H1 (cell line): ENCODE data around the gene RRAD. TPM values are rescaled to one million over a fixed set of nuclear protein-coding genes. Genes with fewer than 3 reads are reported as not detected.

Experiments
- CTCF ChIA-PET: fragments of 300-600 bp; sonication (Branson Sonifier 250); formaldehyde crosslinking; loops from one replicate; lab custom pipeline; 2021; ENCODE audit not compliant: partially characterized antibody; lab: Charles Lee
- POLR2A ChIA-PET: fragments of 300-600 bp; sonication (Branson Sonifier 250); formaldehyde crosslinking; loops from one replicate; lab custom pipeline; 2021; ENCODE audit warnings: inconsistent platforms; ENCODE audit not compliant: partially characterized antibody; lab: Charles Lee
- DNase-seq, 2 experiments: peaks; one replicate each; pipeline versions ENCODE4 v3.0.0 to v3.0.0-alpha.2; 2010 to 2022; ENCODE audit warnings: low spot score in 2 of 2, low read depth in 1 of 2, mixed read lengths in 1 of 2
- FAIRE-seq: peaks from 2 replicates; lab custom pipeline; 2011; peaks lifted over from hg19 to GRCh38; lab: Jason Lieb, UNC
- H2AFZ ChIP-seq: 2 replicates; pipeline ENCODE4 v1.8.1; 2012; ENCODE audit warnings: low read length, inconsistent platforms
- H2AK5ac ChIP-seq: 2 replicates; pipeline ENCODE4 v1.6.1; 2013; ENCODE audit warnings: low read depth, low read length
- H2BK120ac ChIP-seq: replicated peaks from 2 replicates; pipeline ENCODE3; 2013; ENCODE audit warnings: low read depth, low read length, inconsistent platforms
- H2BK12ac ChIP-seq: 2 replicates; pipeline ENCODE4 v1.6.1; 2013; ENCODE audit warnings: low read depth, low read length
- H2BK15ac ChIP-seq: 2 replicates; pipeline ENCODE4 v1.6.1; 2013; ENCODE audit warnings: low read length
- H2BK20ac ChIP-seq: 2 replicates; pipeline ENCODE4 v1.6.1; 2013; ENCODE audit warnings: low read length
- H2BK5ac ChIP-seq: 2 replicates; pipeline ENCODE4 v1.6.1; 2013; ENCODE audit warnings: low read depth, low read length
- H3K14ac ChIP-seq: 2 replicates; pipeline ENCODE4 v1.6.1; 2013; ENCODE audit warnings: inconsistent platforms; ENCODE audit not compliant: insufficient read length
- H3K18ac ChIP-seq: 2 replicates; pipeline ENCODE4 v1.6.1; 2013; ENCODE audit warnings: low read length; ENCODE audit errors: extremely low read depth
- H3K23ac ChIP-seq: 2 replicates; pipeline ENCODE4 v1.6.1; 2013; ENCODE audit warnings: inconsistent platforms; ENCODE audit not compliant: insufficient read length
- H3K23me2 ChIP-seq: 2 replicates; pipeline ENCODE4 v1.6.1; 2013; ENCODE audit warnings: low read depth, low read length
- H3K27ac ChIP-seq: 2 replicates; pipeline ENCODE4 v1.6.1; 2011; ENCODE audit warnings: low read depth, low read length, inconsistent platforms
- H3K27me3 ChIP-seq, 4 experiments: replicated peaks in 1 of 4; 1 replicate in 1 of 4; 2 replicates in 3 of 4; pipeline versions ENCODE4 v1.6.1 to v1.8.1; 2011 to 2013; ENCODE audit warnings: low read length in 3 of 4, mild to moderate bottlenecking in 3 of 4, inconsistent platforms in 2 of 4, mixed read lengths in 2 of 4, moderate library complexity in 1 of 4; ENCODE audit not compliant: control insufficient read depth in 3 of 4, insufficient read depth in 3 of 4; ENCODE audit errors: extremely low read depth in 1 of 4
- H3K36me3 ChIP-seq, 4 experiments: 2 replicates each; pipeline versions ENCODE4 v1.6.1 to v1.8.1; 2011 to 2013; ENCODE audit warnings: mild to moderate bottlenecking in 4 of 4, low read length in 3 of 4, moderate library complexity in 2 of 4, control low read depth in 1 of 4, inconsistent platforms in 1 of 4; ENCODE audit not compliant: insufficient read depth in 4 of 4, control insufficient read depth in 2 of 4
- H3K4ac ChIP-seq: replicated peaks from 2 replicates; pipeline ENCODE3; 2013; ENCODE audit warnings: low read length, low read depth, mixed read lengths, inconsistent platforms; ENCODE audit not compliant: insufficient read length
- H3K4me1 ChIP-seq, 4 experiments: replicated peaks in 1 of 4; 1 replicate in 1 of 4; 2 replicates in 3 of 4; pipeline versions ENCODE4 v1.6.1 to v1.8.1; 2011 to 2013; ENCODE audit warnings: low read length in 3 of 4, inconsistent platforms in 2 of 4, mixed read lengths in 1 of 4; ENCODE audit not compliant: insufficient read depth in 4 of 4, control insufficient read depth in 3 of 4
- H3K4me2 ChIP-seq, 2 experiments: 2 replicates each; pipeline versions ENCODE4 v1.6.1 to v1.8.1; 2011 to 2013; ENCODE audit warnings: low read depth in 2 of 2, low read length in 2 of 2, control low read depth in 1 of 2, inconsistent platforms in 1 of 2, mild to moderate bottlenecking in 1 of 2; ENCODE audit not compliant: insufficient read depth in 1 of 2
- H3K4me3 ChIP-seq, 4 experiments: fragments of 200-600, 300-600 bp in 1 of 4; sonication (generic), shearing (Covaris generic), sonication (Bioruptor Twin) in 1 of 4; 2 replicates each; pipeline versions ENCODE4 v1.5.1 to v1.8.1; 2011 to 2016; ENCODE audit warnings: low read length in 4 of 4, low read depth in 3 of 4, control low read depth in 2 of 4, inconsistent platforms in 2 of 4, mild to moderate bottlenecking in 2 of 4, mixed read lengths in 1 of 4, moderate library complexity in 1 of 4; ENCODE audit not compliant: insufficient read depth in 2 of 4; ENCODE audit errors: extremely low read depth in 1 of 4
- H3K56ac ChIP-seq: replicated peaks from 2 replicates; pipeline ENCODE3; 2013; ENCODE audit warnings: low read depth, mild to moderate bottlenecking, mixed read lengths, low read length, inconsistent platforms; ENCODE audit not compliant: insufficient read length
- H3K79me1 ChIP-seq: 2 replicates; pipeline ENCODE4 v1.6.1; 2013; ENCODE audit warnings: low read depth, low read length, control low read depth
- H3K79me2 ChIP-seq, 2 experiments: 2 replicates each; pipeline versions ENCODE4 v1.6.1 to v1.8.1; 2012 to 2013; ENCODE audit warnings: low read length in 2 of 2, mild to moderate bottlenecking in 2 of 2, inconsistent platforms in 1 of 2; ENCODE audit not compliant: insufficient read depth in 2 of 2, control insufficient read depth in 1 of 2
- H3K9ac ChIP-seq, 4 experiments: replicated peaks in 1 of 4; 1 replicate in 1 of 4; 2 replicates in 3 of 4; pipeline versions ENCODE4 v1.6.1 to v1.8.1; 2011 to 2013; ENCODE audit warnings: low read depth in 3 of 4, low read length in 3 of 4, control low read depth in 2 of 4, mild to moderate bottlenecking in 2 of 4, moderate library complexity in 2 of 4, inconsistent platforms in 1 of 4; ENCODE audit errors: extremely low read depth in 1 of 4
- H3K9me3 ChIP-seq, 2 experiments: 2 replicates each; pipeline versions ENCODE4 v1.6.1 to v1.8.1; 2012 to 2013; ENCODE audit warnings: mild to moderate bottlenecking in 2 of 2, moderate library complexity in 2 of 2, control low read depth in 1 of 2, inconsistent platforms in 1 of 2, low read depth in 1 of 2, low read length in 1 of 2, mixed read lengths in 1 of 2; ENCODE audit not compliant: insufficient read depth in 2 of 2
- H4K20me1 ChIP-seq, 2 experiments: replicated peaks in 1 of 2; 2 replicates each; pipeline versions ENCODE3 to v1.8.1; 2011 to 2013; ENCODE audit warnings: inconsistent platforms in 2 of 2, low read length in 2 of 2, mild to moderate bottlenecking in 1 of 2; ENCODE audit not compliant: insufficient read depth in 2 of 2, control insufficient read depth in 1 of 2
- H4K5ac ChIP-seq: 2 replicates; pipeline ENCODE4 v1.6.1; 2013; ENCODE audit warnings: low read length, low read depth, mixed read lengths, inconsistent platforms; ENCODE audit not compliant: insufficient read length
- H4K8ac ChIP-seq: 2 replicates; pipeline ENCODE4 v1.8.0; 2013; ENCODE audit warnings: mild to moderate bottlenecking, moderate library complexity, low read length, inconsistent platforms; ENCODE audit not compliant: insufficient read depth; ENCODE audit errors: extremely low read depth
- H4K91ac ChIP-seq: replicated peaks from 2 replicates; pipeline ENCODE3; 2013; ENCODE audit warnings: low read length, mixed read lengths, inconsistent platforms; ENCODE audit not compliant: insufficient read length
- JUND ChIP-seq: IDR thresholded peaks from 2 replicates; pipeline ENCODE4 v1.6.1; 2011; ENCODE audit warnings: mild to moderate bottlenecking, improper control_type of control experiment, low read length
- WGBS, 2 experiments: shearing (Covaris generic) in 1 of 2; methylation state at CpG; one replicate each; pipeline versions ENCODE4 v1.1.6 to v1.1.7; 2013 to 2015; ENCODE audit warnings: low lambda C conversion rate in 2 of 2, mixed read lengths in 2 of 2, inconsistent platforms in 1 of 2, low coverage in 1 of 2, missing lambda C conversion rate in 1 of 2; ENCODE audit not compliant: insufficient replicate concordance in 2 of 2, insufficient coverage in 1 of 2, insufficient read length in 1 of 2; ENCODE audit errors: extremely low coverage in 1 of 2, missing lambda C conversion rate in 1 of 2; 5-methylcytosine and 5-hydroxymethylcytosine counted together
- polyA plus RNA-seq, 7 experiments: library from polyadenylated mRNA; depleted of rRNA in 3 of 7; stranded (reverse) in 5 of 7; unstranded in 2 of 7; fragments of >200 nt in 5 of 7; fragments of 200-250 nt in 2 of 7; gene quantifications; 1 replicate in 5 of 7; 2 replicates in 1 of 7; 4 replicates in 1 of 7; pipeline versions ENCODE4 v1.2.1 to v1.2.3, GENCODE V29; 2011 to 2013; ENCODE audit warnings: missing spikeins in 2 of 7, mixed read lengths in 2 of 7
- total RNA-seq: library from RNA; stranded (reverse); fragmentation: NEBNext Ultra II Directional; extraction: Animal tissue kit (Norgen Biotek cat#: 25700); gene quantifications from 2 replicates; pipeline ENCODE4 v1.2.1, GENCODE V29; 2021
- TF ChIP-seq, protein P1 (sequence below): IDR thresholded peaks from 2 replicates; pipeline ENCODE4 v1.6.1; 2012; ENCODE audit warnings: low read length, inconsistent platforms

Gene RRAD
- total and polyA plus RNA-seq, 2 of the 8 experiments (the other 6 are each of a cell fraction or from before 2014, with no cell fraction given) = 0.17 TPM; not detected in 1

DNA sequence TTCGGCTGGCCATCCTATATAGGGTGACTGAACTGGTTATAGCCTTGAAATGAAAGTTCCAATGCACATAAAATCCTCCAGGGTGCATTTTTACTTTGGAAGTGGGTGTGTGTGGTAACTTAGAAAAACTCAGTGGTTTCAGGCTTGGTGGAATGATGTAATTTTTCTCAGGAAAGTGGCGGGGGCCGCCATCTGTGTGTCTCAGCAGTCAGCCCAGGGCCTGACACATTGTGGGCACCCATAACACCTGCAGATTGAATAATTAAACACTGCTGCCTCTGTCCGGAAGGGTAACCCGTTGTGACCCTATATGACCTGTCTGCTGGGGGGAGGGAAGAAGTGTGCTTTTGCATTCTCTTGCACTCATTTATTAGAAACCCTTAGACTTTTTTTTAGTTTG lies 47.3 kb downstream of the RRAD start:
- peaks cover 8% of the 10 kb centered on the region; the same call in 1 of the 2 replicates for H3K23me2 ChIP-seq
- DNase-seq (no peak), FAIRE-seq (no peak)
- H4K5ac ChIP-seq = no peak overlapping the region
- H3K4ac ChIP-seq = no peak overlapping the region
- peaks cover 0 to 3% (median 0%) of the 10 kb centered on the region in 4 experiments; a peak in 1 of 7 replicates for H3K27me3 ChIP-seq
- H3K23ac ChIP-seq = no peak overlapping the region
- no peak overlapping the region for H2BK5ac ChIP-seq
- H4K8ac ChIP-seq = no peak overlapping the region
- no peak overlapping the region for H3K4me3 ChIP-seq
- no peak overlapping the region for H2BK20ac ChIP-seq
- no peak overlapping the region for H3K27ac ChIP-seq
- no peak overlapping the region for H3K9ac ChIP-seq
- WGBS, 2 experiments = 89% methylated on average over 5 of the region's 5 CpGs; no CpG with 5 or more reads in 1 of the 2 experiments
- H3K79me2 ChIP-seq = peaks cover 0 to 19% of the 10 kb centered on the region in 2 experiments; a peak in 3 of 4 replicates
- no peak overlapping the region for H2AFZ ChIP-seq
- peaks cover 0 to 10% (median 6%) of the 10 kb centered on the region in 4 experiments; a peak in 4 of 7 replicates for H3K4me1 ChIP-seq
- no peak overlapping the region for H2BK12ac ChIP-seq
- H2BK120ac ChIP-seq = no peak overlapping the region
- POLR2A ChIA-PET = no interaction called here
- H3K9me3 ChIP-seq = no peaks in the 10 kb centered on the region
- no peak overlapping the region for H3K18ac ChIP-seq
- no peak overlapping the region for H3K4me2 ChIP-seq
- H3K14ac ChIP-seq = no peak overlapping the region
- no peak for TF ChIP-seq JUND
- TF ChIP-seq, protein P1, sequence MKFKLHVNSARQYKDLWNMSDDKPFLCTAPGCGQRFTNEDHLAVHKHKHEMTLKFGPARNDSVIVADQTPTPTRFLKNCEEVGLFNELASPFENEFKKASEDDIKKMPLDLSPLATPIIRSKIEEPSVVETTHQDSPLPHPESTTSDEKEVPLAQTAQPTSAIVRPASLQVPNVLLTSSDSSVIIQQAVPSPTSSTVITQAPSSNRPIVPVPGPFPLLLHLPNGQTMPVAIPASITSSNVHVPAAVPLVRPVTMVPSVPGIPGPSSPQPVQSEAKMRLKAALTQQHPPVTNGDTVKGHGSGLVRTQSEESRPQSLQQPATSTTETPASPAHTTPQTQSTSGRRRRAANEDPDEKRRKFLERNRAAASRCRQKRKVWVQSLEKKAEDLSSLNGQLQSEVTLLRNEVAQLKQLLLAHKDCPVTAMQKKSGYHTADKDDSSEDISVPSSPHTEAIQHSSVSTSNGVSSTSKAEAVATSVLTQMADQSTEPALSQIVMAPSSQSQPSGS = no peak
- H4K91ac ChIP-seq = no peak overlapping the region
- H3K56ac ChIP-seq = no peak overlapping the region
- no peaks in the 10 kb centered on the region; a peak in 1 of 8 replicates for H3K36me3 ChIP-seq
- CTCF ChIA-PET = interaction anchor here (0.6 kb wide), 1 partner anchor 53 kb away, joined by 3 read pairs; no protein-coding TSS in a partner anchor
- H3K79me1 ChIP-seq = peaks cover 2% of the 10 kb centered on the region; the same call in 1 of the 2 replicates
- H4K20me1 ChIP-seq = peaks cover 0 to 2% of the 10 kb centered on the region in 2 experiments
- no peak overlapping the region for H2AK5ac ChIP-seq
- H2BK15ac ChIP-seq = no peak overlapping the region
